NOMO-1 (cell line): ENCODE results near the gene ABCB1.
"Not testable (repeated sequence)": the region's sequence is repeated elsewhere in the genome, so short reads cannot be mapped to it uniquely, and the experiment has no call there.

ENCODE experiments used
- DNase-seq, 2 experiments: peaks; one replicate each; lab custom pipeline; 2025; ENCODE audit not compliant: unreplicated experiment in 2 of 2; lab: John Stamatoyannopoulos, UW

The ABCB1 gene

DNA sequence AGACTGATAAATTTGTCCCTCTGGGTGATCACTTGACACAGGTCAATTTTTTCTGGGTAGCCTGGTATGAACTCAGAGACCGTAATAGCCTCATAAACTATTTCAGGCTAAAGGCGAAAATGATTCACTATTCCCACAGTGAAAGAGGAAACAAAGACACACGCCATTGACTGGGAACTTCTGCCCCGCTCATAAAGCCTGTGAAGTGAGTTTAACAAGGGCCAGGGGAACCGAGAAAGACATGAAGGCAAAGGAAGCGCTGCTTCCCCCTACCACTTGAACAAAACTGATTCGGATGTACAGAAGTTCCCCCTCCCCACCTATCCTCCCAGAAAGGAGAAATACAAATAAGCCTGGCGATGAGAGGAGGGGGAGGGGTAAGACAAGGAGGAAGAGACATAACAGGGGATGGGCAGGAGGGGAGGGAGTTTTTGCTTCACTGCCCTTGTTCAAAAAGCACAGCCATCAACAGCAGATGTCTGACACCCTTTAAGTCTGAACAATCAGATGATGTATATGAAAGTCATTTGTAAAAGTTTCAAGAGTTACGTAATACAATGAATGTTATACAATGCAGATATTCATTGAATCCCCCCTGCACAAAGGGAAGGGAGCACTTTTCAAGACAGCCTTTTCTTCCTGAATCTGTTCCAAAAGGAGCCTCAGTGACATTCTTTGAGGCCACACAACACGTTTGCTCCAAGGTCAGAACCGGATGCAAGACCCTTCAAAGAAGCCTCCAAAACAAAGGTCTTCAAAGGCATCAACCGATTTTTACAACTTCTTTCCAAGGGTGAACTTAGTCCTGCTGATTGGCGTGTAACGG, 125.9 kb downstream of the ABCB1 start:
- DNase-seq, result peak; percentile 92 to 99

DNA sequence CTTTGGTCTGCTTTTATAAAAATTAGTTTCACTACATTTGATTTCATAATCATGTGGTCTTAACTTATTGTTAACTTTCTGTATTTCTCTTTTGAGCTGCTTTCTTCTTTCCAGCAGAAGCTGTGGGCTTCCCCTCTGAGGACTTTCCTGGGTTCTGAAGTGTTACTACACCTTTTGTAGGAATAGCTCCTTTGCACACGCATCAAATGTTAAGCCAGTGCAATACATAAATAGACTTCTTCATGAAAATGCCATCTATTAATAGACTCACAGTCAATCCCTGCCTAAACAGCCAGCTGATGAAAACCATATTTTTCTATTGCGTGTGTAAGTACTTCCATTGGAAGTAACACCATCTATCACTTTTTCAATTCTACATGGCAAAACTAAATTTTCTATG, 126.7 kb downstream of the ABCB1 start:
- DNase-seq, result peak; percentile 43 to 67

DNA sequence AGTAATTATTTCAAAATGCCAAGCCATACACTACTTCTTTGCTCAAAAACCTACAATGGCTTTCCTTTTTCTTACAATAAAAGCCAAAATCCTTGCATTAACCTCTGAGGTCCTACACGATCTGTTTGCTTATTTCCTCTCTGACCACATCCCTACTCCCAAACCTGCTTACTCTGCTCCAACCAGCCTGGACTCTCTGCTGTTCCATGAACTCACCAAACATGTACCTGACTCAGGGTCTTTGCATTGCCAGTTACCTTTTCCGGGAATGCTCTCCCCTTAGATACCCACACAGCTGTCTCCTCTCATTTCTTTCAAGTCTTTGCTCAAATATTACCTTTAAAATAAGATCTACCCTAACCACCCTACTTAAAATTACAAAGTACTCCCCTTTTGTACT, 127.5 kb downstream of the ABCB1 start:
- no peak for DNase-seq

DNA sequence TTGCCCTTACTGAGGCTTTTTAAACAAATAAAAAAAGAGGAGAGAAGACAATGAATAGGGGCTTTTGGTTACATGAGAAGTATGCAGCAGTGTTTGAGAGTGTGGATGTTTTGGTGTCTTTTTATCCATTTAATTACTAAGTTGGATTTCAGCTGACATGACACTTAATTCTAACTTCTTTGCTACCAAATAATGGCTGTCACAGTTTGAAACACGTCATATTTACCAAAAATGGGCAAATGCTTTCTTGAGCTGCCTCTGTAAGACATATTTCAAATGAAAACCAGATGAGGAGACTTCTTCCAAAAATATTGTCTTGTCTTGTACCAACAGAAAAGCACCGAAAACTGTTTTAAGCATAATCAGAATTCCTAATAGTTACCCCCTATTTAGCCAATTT, 129.2 kb downstream of the ABCB1 start:
- DNase-seq, result no peak

DNA sequence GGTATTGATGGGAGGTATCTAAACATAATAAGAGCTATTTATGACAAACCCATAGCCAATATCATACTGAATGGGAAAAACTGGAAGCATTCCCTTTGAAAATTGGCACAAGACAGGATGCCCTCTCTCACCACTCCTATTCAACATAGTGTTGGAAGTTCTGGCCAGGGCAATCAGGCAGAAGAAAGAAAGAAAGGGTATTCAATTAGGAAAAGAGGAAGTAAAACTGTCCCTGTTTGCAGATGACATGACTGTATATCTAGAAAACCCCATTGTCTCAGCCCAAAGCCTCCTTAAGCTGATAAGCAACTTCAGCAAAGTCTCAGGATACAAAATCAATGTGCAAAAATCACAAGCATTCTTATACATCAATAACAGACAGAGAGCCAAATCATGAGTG, 131.5 kb downstream of the ABCB1 start:
- not testable (repeated sequence) for DNase-seq

DNA sequence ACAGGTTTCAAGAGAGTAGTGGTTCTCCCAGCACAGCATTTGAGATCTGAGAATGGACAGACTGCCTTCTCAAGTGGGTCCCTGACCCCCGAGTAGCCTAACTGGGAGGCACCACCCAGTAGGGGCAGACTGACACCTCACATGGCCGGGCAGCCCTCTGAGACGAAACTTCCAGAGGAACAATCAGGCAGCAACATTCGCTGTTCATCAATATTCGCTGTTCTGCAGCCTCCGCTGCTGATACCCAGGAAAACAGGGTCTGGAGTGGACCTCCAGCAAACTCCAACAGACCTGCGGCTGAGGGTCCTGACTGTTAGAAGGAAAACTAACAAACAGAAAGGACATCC, 135.2 kb downstream of the ABCB1 start:
- not testable (repeated sequence) for DNase-seq

DNA sequence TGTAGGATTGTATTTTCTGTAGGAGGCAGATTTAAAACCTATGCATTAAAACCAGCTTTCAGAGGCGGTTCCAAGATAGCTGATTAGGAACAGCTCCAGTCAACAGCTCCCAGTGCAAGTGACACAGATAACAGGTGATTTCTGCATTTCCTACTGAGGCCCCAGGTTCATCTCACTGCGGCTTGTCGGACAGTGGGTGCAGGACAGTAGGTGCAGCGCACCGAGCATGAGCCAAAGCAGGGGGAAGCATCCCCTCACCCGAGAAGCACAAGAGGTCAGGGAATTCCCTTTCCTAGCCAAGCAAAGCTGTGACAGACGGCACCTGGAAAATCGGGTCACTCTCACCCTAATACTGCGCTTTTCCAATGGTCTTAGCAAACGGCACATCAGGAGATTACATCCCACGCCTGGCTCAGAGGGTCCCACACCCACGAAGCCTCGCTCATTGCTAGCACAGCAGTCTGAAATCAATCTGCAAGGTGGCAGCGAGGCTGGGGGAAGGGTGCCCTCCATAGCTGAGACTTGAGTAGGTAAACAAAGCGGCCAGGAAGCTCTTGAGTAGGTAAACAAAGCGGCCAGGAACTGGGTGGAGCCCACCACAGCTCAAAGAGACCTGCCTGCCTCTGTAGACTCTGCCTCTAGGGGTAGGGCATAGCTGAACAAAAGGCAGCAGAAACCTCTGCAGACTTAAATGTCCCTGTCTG, 135.7 kb downstream of the ABCB1 start:
- not testable (repeated sequence) for DNase-seq

DNA sequence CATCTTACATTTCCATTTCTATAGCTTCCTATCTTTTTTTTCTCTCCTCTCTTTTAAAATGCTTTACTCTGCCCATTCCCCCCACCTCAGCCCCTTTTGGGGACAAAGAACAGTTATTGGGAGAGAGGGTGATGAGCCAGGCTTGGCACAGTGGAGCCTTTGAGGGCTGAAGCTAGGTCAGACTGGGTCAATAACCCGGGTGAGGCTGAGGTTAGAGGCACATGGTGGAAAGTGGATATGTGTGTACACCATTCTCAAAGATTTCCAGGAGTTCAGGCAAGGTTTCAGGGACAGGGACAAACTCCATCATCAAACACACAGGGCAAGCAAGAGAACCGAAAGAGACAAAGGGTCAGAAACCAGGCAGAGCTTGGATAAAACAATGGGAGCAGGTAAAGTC, 136.7 kb downstream of the ABCB1 start:
- no peak for DNase-seq

DNA sequence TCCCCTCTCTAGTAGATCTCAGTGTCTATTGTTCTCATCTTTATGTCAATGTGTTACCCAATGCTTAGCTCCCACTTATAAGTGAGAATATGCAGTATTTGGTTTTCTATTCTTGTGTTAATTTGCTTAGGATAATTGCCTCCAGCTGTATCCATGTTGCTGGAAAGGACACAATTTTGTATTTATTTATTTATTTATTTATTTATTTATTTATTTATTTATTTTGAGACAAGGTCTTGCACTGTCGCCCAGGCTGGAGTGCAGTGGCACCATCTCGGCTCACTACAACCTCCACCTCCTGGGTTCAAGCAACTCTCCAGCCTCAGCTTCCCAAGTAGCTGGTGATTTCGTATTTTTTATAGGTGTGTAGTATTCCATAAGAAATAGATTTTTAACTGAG, 140.2 kb downstream of the ABCB1 start:
- not testable (repeated sequence) for DNase-seq

DNA sequence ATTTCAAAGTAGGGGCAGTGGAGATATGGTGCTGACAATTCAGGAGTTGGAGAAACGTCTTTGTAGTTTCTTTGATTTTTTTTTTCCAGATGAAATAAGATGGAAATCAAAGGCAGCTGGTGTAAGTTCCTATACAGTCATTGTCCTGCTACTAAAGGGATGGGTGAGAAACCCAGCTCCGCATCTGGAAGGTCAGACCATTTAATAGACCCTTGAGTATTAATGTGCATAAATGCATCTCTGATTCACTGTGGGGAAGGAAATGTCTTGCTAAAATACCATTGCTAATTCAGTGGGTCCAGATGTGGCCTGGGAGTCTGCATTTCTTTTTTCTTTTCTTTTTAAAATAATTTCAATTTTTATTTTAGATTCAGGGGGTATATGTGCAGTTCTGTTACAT, 140.7 kb downstream of the ABCB1 start:
- no peak for DNase-seq

DNA sequence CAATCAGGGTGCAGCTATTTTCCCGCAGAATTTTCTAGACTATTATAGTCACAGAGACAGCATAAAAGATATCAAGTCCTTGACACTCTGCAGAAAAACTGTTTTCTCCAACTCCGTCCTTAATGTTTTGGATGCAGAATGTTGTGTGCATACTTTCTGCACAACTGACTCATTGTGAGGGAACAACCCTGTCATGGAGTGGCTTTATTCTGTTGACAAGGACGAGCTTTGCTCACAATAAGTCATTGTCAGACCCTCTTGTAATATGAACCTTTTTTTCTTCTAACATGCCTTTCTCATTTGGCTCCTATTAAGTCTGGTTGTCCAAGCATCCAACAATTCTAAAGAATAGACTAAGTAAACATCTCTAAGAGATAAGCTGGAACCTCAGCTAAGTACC, 142.5 kb downstream of the ABCB1 start:
- DNase-seq, result no peak

DNA sequence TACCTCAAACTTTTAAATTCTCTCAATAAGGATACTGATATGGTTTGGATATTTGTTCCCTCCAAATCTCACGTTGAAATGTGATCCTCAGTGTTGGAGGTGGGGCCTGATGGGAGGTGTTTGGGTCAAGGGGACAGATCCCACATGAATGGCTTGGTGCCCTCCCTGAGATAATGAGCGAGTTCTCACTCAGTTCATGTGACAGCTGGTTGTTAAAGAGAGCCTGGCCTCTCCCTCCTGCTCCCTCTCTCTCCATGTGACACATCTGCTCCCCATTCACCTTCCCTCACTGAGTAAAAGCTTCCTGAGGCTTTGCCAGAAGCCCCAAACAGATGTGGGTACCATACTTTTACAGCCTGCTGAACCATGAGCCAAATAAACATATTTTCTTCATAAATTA, 144.4 kb downstream of the ABCB1 start:
- no peak for DNase-seq
